ENCODE measurements around the gene CXCL1. TPM values are rescaled to one million over a fixed set of nuclear protein-coding genes. Genes with fewer than 3 reads are reported as not detected.

Gene CXCL1
- total and polyA plus RNA-seq, 2 donors (not counting 3 experiments of a cell fraction or from before 2014, with no cell fraction given): 20.0 to 26.7 TPM

DNA sequence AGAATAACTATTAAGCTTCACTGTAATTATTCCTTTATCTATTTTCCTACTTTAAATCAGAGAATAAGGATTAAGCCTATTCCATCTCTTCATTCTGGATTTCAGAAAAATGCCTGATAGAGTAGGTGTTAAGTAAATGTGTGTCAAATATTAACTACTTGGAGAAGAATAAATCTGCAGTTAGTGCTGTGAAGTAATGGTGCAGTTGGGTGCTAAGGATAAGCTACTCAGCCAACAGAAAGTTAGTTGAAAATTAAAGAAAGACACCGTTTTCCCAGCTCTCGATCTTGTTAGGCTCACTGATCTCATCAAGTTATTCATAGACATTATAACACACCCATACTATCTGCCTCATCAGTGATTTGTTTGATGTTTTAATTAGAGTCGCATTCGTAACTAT, 9.0 kb upstream of the CXCL1 start:
- Histone ChIP-seq H3K9me3 (replicated peaks; ENCODE audit: control insufficient read depth, insufficient read depth, low read length) (no peaks in the 10 kb centered on the region), H3K4me1 (ENCODE audit: control insufficient read depth, extremely low read depth, insufficient read depth, low read length) (peaks cover 8% of the 10 kb centered on the region), H3K36me3 (ENCODE audit: control insufficient read depth in 2 of 2, extremely low read depth in 1 of 2, insufficient read depth in 2 of 2, low read length in 2 of 2) (no peaks in the 10 kb centered on the region), H3K4me3 (replicated peaks in 1 of 3; ENCODE audit: insufficient read depth in 1 of 3, low read depth in 1 of 3, low read length in 3 of 3) (no peak overlapping the region), H2AFZ (ENCODE audit: low read depth, low read length) (no peak overlapping the region), H3K9me1 (replicated peaks; ENCODE audit: control insufficient read depth, extremely low read depth, insufficient read depth, low read length) (no peaks in the 10 kb centered on the region), H3K27ac (ENCODE audit: insufficient read depth, low read depth, low read length) (no peak overlapping the region), H3K9ac (replicated peaks; ENCODE audit: extremely low read depth, insufficient read depth, low read length) (no peak overlapping the region), H3K79me2 (ENCODE audit: control insufficient read depth, insufficient read depth, low read length) (no peaks in the 10 kb centered on the region), H3K27me3 (ENCODE audit: control insufficient read depth in 2 of 2, insufficient read depth in 2 of 2, low read length in 2 of 2) (no peaks in the 10 kb centered on the region), H3K4me2 (ENCODE audit: insufficient read depth, low read length) (no peak overlapping the region), H4K20me1 (replicated peaks; ENCODE audit: control insufficient read depth, extremely low read depth, insufficient read depth, low read length) (no peaks in the 10 kb centered on the region)
- TF ChIP-seq MYC (IDR thresholded peaks at IDR 0.05; ENCODE audit: low read depth, low read length): no peak
- no peak for TF ChIP-seq FOS (IDR thresholded peaks at IDR 0.05; ENCODE audit: borderline replicate concordance, insufficient read depth, low read length)
- no peak for TF ChIP-seq POLR2A (IDR thresholded peaks at IDR 0.05; ENCODE audit: low read depth, low read length)
- TF ChIP-seq, protein P1, sequence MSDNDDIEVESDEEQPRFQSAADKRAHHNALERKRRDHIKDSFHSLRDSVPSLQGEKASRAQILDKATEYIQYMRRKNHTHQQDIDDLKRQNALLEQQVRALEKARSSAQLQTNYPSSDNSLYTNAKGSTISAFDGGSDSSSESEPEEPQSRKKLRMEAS (IDR thresholded peaks at IDR 0.05; ENCODE audit: insufficient read depth, insufficient read length): no peak
- TF ChIP-seq GATA2 (IDR thresholded peaks at IDR 0.05; ENCODE audit: insufficient read depth, insufficient read length, low read depth, low read length): no peak
- no peak for TF ChIP-seq EZH2 (IDR thresholded peaks at IDR 0.05; ENCODE audit: borderline replicate concordance, low read depth, low read length, severe bottlenecking)
- TF ChIP-seq JUN (IDR thresholded peaks at IDR 0.05; ENCODE audit: borderline replicate concordance, insufficient read depth, insufficient read length, low read depth): no peak
- no peak for TF ChIP-seq POLR2AphosphoS5 (IDR thresholded peaks at IDR 0.05; ENCODE audit: insufficient read depth, low read depth, low read length)
- TF ChIP-seq, protein P2, sequence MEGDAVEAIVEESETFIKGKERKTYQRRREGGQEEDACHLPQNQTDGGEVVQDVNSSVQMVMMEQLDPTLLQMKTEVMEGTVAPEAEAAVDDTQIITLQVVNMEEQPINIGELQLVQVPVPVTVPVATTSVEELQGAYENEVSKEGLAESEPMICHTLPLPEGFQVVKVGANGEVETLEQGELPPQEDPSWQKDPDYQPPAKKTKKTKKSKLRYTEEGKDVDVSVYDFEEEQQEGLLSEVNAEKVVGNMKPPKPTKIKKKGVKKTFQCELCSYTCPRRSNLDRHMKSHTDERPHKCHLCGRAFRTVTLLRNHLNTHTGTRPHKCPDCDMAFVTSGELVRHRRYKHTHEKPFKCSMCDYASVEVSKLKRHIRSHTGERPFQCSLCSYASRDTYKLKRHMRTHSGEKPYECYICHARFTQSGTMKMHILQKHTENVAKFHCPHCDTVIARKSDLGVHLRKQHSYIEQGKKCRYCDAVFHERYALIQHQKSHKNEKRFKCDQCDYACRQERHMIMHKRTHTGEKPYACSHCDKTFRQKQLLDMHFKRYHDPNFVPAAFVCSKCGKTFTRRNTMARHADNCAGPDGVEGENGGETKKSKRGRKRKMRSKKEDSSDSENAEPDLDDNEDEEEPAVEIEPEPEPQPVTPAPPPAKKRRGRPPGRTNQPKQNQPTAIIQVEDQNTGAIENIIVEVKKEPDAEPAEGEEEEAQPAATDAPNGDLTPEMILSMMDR (IDR thresholded peaks at IDR 0.05; ENCODE audit: extremely low read depth in 1 of 2, insufficient read depth in 1 of 2, low read depth in 1 of 2, low read length in 2 of 2): no peak
- CTCF ChIA-PET: interaction anchor here (1.0 kb wide), 1 partner anchor 129 kb away, joined by 4 read pairs; no protein-coding TSS in a partner anchor
- BruUV-seq (replicated peaks): no TSS peak
- POLR2A ChIA-PET: no interaction called here
- intact Hi-C loops (cut with micrococcal nuclease): loop anchor here (10.0 kb wide), 1 partner anchor 235 kb away; the partner anchor contains the start of gene CXCL2
- no peak for DNase-seq (ENCODE audit: low read depth, low spot score)
- dilution Hi-C loops (cut with MboI; ENCODE audit: extremely low pct_ligation_motif_present, low sequenced_read_pairs): no loop called here
- FAIRE-seq: no peak
